ENCODE measurements around the gene XIRP1. TPM values are rescaled to one million over a fixed set of nuclear protein-coding genes. Genes with fewer than 3 reads are reported as not detected.
"Not testable (repeated sequence)": the region's sequence is repeated elsewhere in the genome, so short reads cannot be mapped to it uniquely, and the experiment has no call there.

Gene XIRP1
- total RNA-seq, 1 experiment from 2014 or later = not detected

GRCh38 chr3:39170877-39171276 lies 21.5 kb downstream of the XIRP1 start:
- not testable (repeated sequence) for BruUV-seq (replicated peaks); ATAC-seq

DNA sequence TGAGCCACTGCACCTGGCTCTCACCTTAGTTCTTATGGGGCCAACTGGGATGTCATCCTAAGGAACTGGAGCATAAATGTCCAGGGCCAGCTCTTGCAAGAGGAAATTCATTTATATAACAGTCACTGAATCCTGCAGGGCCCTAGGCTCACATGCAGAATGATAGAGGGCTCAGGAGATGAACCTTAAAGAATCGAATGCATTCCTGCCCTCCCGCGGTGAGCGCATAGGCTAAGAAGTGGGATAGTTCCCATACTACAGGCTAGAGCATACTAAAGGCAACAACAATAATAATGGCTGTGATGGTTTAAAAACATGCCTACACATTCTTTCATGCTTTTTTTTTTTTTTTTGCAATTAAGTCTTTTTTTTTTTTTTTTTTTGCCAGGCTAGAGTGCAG lies 21.9 kb downstream of the XIRP1 start:
- ChIA-PET RAD21 (ENCODE audit: low non-redundant PET in 1 of 2, low total read pairs in 2 of 2, uncharacterized antibody in 2 of 2, unreplicated experiment in 2 of 2) (no interaction called here), CTCF (no interaction called here), POLR2A (interaction anchor here (1.0 kb wide), 1 partner anchor 12 kb away, joined by 3 read pairs; no protein-coding TSS in a partner anchor)
- DNase-seq (ENCODE audit: low read depth, low spot score) (no peak), ATAC-seq (no peak)
- H3K4me1 ChIP-seq (ENCODE audit: control insufficient read depth in 1 of 2, insufficient read depth in 2 of 2, low read length in 2 of 2) = peaks cover 4 to 20% of the 10 kb centered on the region in 2 experiments; a peak in 3 of 4 replicates
- no peaks in the 10 kb centered on the region for H3K36me3 ChIP-seq (ENCODE audit: control insufficient read depth in 1 of 2, insufficient read depth in 2 of 2, low read length in 2 of 2)
- no peak overlapping the region for H3K4me2 ChIP-seq (ENCODE audit: low read length)
- no peak overlapping the region for H2AFZ ChIP-seq (ENCODE audit: low read depth, low read length, poor library complexity, severe bottlenecking)
- no peaks in the 10 kb centered on the region for H4K20me1 ChIP-seq (ENCODE audit: insufficient read depth)
- H3K79me2 ChIP-seq (ENCODE audit: insufficient read depth, low read length) = no peaks in the 10 kb centered on the region
- no peak overlapping the region for H3K9ac ChIP-seq (ENCODE audit: low read length)
- BruUV-seq (replicated peaks) = no TSS peak
- intact Hi-C loops (cut with micrococcal nuclease) = no loop called here
- H3K27me3 ChIP-seq (ENCODE audit: insufficient read depth, low read length) = no peaks in the 10 kb centered on the region
- no peaks in the 10 kb centered on the region for H3K9me3 ChIP-seq (ENCODE audit: control insufficient read depth in 1 of 2, insufficient read depth in 1 of 2, low read depth in 1 of 2, low read length in 2 of 2)
- no peak overlapping the region for H3K27ac ChIP-seq (ENCODE audit: low read depth, low read length)
- H3K9me2 ChIP-seq (ENCODE audit: insufficient read depth) = no peaks in the 10 kb centered on the region
- no peak overlapping the region for H3K4me3 ChIP-seq (replicated peaks in 1 of 2; ENCODE audit: low read depth in 1 of 2, low read length in 2 of 2)
- TF ChIP-seq EZH2phosphoT487 (IDR thresholded peaks at IDR 0.05; ENCODE audit: borderline replicate concordance) (no peak), TCF7L2 (IDR thresholded peaks at IDR 0.05; ENCODE audit: borderline replicate concordance, extremely low read depth, insufficient read depth, insufficient read length) (no peak), FOSL1 (IDR thresholded peaks at IDR 0.05; ENCODE audit: low read depth) (no peak), JUND (IDR thresholded peaks at IDR 0.05) (no peak), MAX (IDR thresholded peaks at IDR 0.05) (no peak), POLR2A (IDR thresholded peaks at IDR 0.05; ENCODE audit: borderline replicate concordance, extremely low read depth, insufficient read depth, insufficient read length) (no peak), POLR2AphosphoS5 (IDR thresholded peaks at IDR 0.05; ENCODE audit: low read depth, low read length) (no peak), ELF1 (IDR thresholded peaks at IDR 0.05; ENCODE audit: borderline replicate concordance, low read depth) (no peak), CBX3 (IDR thresholded peaks at IDR 0.05; ENCODE audit: low read depth) (no peak), SIN3A (IDR thresholded peaks at IDR 0.05; ENCODE audit: low read depth) (no peak), CEBPB (IDR thresholded peaks at IDR 0.05; ENCODE audit: low read depth) (no peak), EZH2 (IDR thresholded peaks at IDR 0.05) (no peak), ZFX (IDR thresholded peaks at IDR 0.05) (no peak), RAD21 (IDR thresholded peaks at IDR 0.05; ENCODE audit: low read depth) (no peak), REST (IDR thresholded peaks at IDR 0.05; ENCODE audit: low read depth) (no peak)
- TF ChIP-seq, protein P1, sequence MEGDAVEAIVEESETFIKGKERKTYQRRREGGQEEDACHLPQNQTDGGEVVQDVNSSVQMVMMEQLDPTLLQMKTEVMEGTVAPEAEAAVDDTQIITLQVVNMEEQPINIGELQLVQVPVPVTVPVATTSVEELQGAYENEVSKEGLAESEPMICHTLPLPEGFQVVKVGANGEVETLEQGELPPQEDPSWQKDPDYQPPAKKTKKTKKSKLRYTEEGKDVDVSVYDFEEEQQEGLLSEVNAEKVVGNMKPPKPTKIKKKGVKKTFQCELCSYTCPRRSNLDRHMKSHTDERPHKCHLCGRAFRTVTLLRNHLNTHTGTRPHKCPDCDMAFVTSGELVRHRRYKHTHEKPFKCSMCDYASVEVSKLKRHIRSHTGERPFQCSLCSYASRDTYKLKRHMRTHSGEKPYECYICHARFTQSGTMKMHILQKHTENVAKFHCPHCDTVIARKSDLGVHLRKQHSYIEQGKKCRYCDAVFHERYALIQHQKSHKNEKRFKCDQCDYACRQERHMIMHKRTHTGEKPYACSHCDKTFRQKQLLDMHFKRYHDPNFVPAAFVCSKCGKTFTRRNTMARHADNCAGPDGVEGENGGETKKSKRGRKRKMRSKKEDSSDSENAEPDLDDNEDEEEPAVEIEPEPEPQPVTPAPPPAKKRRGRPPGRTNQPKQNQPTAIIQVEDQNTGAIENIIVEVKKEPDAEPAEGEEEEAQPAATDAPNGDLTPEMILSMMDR (IDR thresholded peaks at IDR 0.05 in 2 of 3, conservative IDR thresholded peaks at IDR 0.05 in 1 of 3; ENCODE audit: borderline replicate concordance in 1 of 3, insufficient read depth in 1 of 3, low read depth in 2 of 3, low read length in 2 of 3) = no peak
- TF ChIP-seq, protein P2, sequence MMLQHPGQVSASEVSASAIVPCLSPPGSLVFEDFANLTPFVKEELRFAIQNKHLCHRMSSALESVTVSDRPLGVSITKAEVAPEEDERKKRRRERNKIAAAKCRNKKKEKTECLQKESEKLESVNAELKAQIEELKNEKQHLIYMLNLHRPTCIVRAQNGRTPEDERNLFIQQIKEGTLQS (IDR thresholded peaks at IDR 0.05) = no peak

More at GRCh38 chr3:39170877-39171276, 21.5 kb downstream of the XIRP1 start:
- H3K27me3 ChIP-seq (ENCODE audit: insufficient read depth, low read length); H3K9ac ChIP-seq (ENCODE audit: low read length); H2AFZ ChIP-seq (ENCODE audit: low read depth, low read length, poor library complexity, severe bottlenecking); H3K4me2 ChIP-seq (ENCODE audit: low read length); H3K9me3 ChIP-seq (ENCODE audit: control insufficient read depth in 1 of 2, insufficient read depth in 1 of 2, low read depth in 1 of 2, low read length in 2 of 2); H4K20me1 ChIP-seq (ENCODE audit: insufficient read depth); DNase-seq (ENCODE audit: low read depth, low spot score); H3K9me2 ChIP-seq (ENCODE audit: insufficient read depth); intact Hi-C loops (cut with micrococcal nuclease); H3K36me3 ChIP-seq (ENCODE audit: control insufficient read depth in 1 of 2, insufficient read depth in 2 of 2, low read length in 2 of 2); POLR2A ChIA-PET; CTCF ChIA-PET; H3K27ac ChIP-seq (ENCODE audit: low read depth, low read length); H3K79me2 ChIP-seq (ENCODE audit: insufficient read depth, low read length); H3K4me3 ChIP-seq (replicated peaks in 1 of 2; ENCODE audit: low read depth in 1 of 2, low read length in 2 of 2); RAD21 ChIA-PET (ENCODE audit: low non-redundant PET in 1 of 2, low total read pairs in 2 of 2, uncharacterized antibody in 2 of 2, unreplicated experiment in 2 of 2): not testable (repeated sequence)
- H3K4me1 ChIP-seq (ENCODE audit: control insufficient read depth in 1 of 2, insufficient read depth in 2 of 2, low read length in 2 of 2) = peaks cover 4 to 21% of the 10 kb centered on the region in 2 experiments; a peak in 3 of 4 replicates

All from HCT116 (cell line).